Dendritic cell treated with granulocyte-macrophage colony-stimulating factor and Interleukin-4, amounts not matched to agents 40 ng/mL and 50 ng/mL, for 4 days (primary cell): Measurements from ENCODE around the gene ECHS1.
"Not testable (repeated sequence)": the region's sequence is repeated elsewhere in the genome, so short reads cannot be mapped to it uniquely, and the experiment has no call there.

Source experiments
- H3K27ac Mint-ChIP-seq: one replicate; pipeline ENCODE4 v1.8.0; 2022; ENCODE audit warnings: mild to moderate bottlenecking, mixed read lengths
- H3K27me3 Mint-ChIP-seq: one replicate; pipeline ENCODE4 v1.8.0; 2022; ENCODE audit warnings: mild to moderate bottlenecking, mixed read lengths
- H3K36me3 Mint-ChIP-seq: one replicate; pipeline ENCODE4 v1.8.0; 2022; ENCODE audit warnings: low read depth, mixed read lengths
- H3K4me1 Mint-ChIP-seq: one replicate; pipeline ENCODE4 v1.8.0; 2022; ENCODE audit warnings: low read depth, mixed read lengths
- H3K4me3 Mint-ChIP-seq: one replicate; pipeline ENCODE4 v1.8.0; 2022; ENCODE audit warnings: mild to moderate bottlenecking, moderate library complexity, mixed read lengths
- H3K9me3 Mint-ChIP-seq: one replicate; pipeline ENCODE4 v1.8.0; 2022; ENCODE audit warnings: mixed read lengths
- intact Hi-C: fragments of 100-400 bp; cut with micrococcal nuclease; formaldehyde crosslinking; loops from one replicate; pipeline ENCODE4 v1.15.0; 2022

The ECHS1 gene

GRCh38 chr10:133373174-133374090 is at the start of gene ECHS1:
ECHS1 (minus strand) TSS chr10:133373354; CDS start chr10:133373333, 21 bp downstream.
- intact Hi-C loops = loop anchor here (1.0 kb wide), 1 partner anchor 21 kb away; the partner anchor contains the start of gene MTG1
- no peaks in the 10 kb centered on the region for H3K27me3 Mint-ChIP-seq
- H3K9me3 Mint-ChIP-seq = no peaks in the 10 kb centered on the region
- peak within 1 kb of the TSS; percentile 93 for H3K27ac Mint-ChIP-seq
- H3K4me3 Mint-ChIP-seq = peak within 1 kb of the TSS; percentile 98
- H3K36me3 Mint-ChIP-seq = peaks cover 45% of the 10 kb centered on the region
- peaks cover 63% of the 10 kb centered on the region for H3K4me1 Mint-ChIP-seq

GRCh38 chr10:133422223-133422806 is 49.2 kb upstream of the ECHS1 start:
- intact Hi-C loops = no loop called here
- Mint-ChIP-seq H3K27ac (no peak overlapping the region), H3K4me3 (no peak overlapping the region), H3K36me3 (peaks cover 38% of the 10 kb centered on the region), H3K4me1 (peaks cover 8% of the 10 kb centered on the region), H3K27me3 (peaks cover 31% of the 10 kb centered on the region), H3K9me3 (no peaks in the 10 kb centered on the region)

GRCh38 chr10:133421336-133422222 is 48.4 kb upstream of the ECHS1 start:
- no peak overlapping the region for H3K27ac Mint-ChIP-seq
- no peaks in the 10 kb centered on the region for H3K9me3 Mint-ChIP-seq
- H3K36me3 Mint-ChIP-seq = peaks cover 38% of the 10 kb centered on the region
- H3K4me1 Mint-ChIP-seq = peaks cover 8% of the 10 kb centered on the region
- peaks cover 31% of the 10 kb centered on the region for H3K27me3 Mint-ChIP-seq
- intact Hi-C loops = no loop called here
- no peak overlapping the region for H3K4me3 Mint-ChIP-seq

- H3K36me3 Mint-ChIP-seq = peaks cover 45% of the 10 kb centered on the region
- intact Hi-C loops = no loop called here
- H3K9me3 Mint-ChIP-seq = peaks cover 5% of the 10 kb centered on the region
- H3K27ac Mint-ChIP-seq = no peak overlapping the region
- no peak overlapping the region for H3K4me3 Mint-ChIP-seq
- H3K27me3 Mint-ChIP-seq = peaks cover 31% of the 10 kb centered on the region
- peaks cover 8% of the 10 kb centered on the region for H3K4me1 Mint-ChIP-seq
Observed at GRCh38 chr10:133420579-133420978, 47.4 kb upstream of the ECHS1 start.

- intact Hi-C loops = no loop called here
- peaks cover 30% of the 10 kb centered on the region for H3K27me3 Mint-ChIP-seq
- peaks cover 51% of the 10 kb centered on the region for H3K36me3 Mint-ChIP-seq
- H3K27ac Mint-ChIP-seq = no peak overlapping the region
- H3K4me3 Mint-ChIP-seq = no peak overlapping the region
- H3K4me1 Mint-ChIP-seq = peaks cover 8% of the 10 kb centered on the region
- peaks cover 10% of the 10 kb centered on the region for H3K9me3 Mint-ChIP-seq
Observed at GRCh38 chr10:133420028-133420427, 46.9 kb upstream of the ECHS1 start.

- peaks cover 8% of the 10 kb centered on the region for H3K4me1 Mint-ChIP-seq
- peaks cover 29% of the 10 kb centered on the region for H3K27me3 Mint-ChIP-seq
- H3K36me3 Mint-ChIP-seq = peaks cover 57% of the 10 kb centered on the region
- intact Hi-C loops = no loop called here
- no peak overlapping the region for H3K4me3 Mint-ChIP-seq
- no peak overlapping the region for H3K27ac Mint-ChIP-seq
- peaks cover 17% of the 10 kb centered on the region for H3K9me3 Mint-ChIP-seq
Observed at GRCh38 chr10:133419211-133419950, 46.2 kb upstream of the ECHS1 start.

- Mint-ChIP-seq H3K4me1 (peaks cover 8% of the 10 kb centered on the region), H3K4me3 (no peak overlapping the region), H3K9me3 (peaks cover 24% of the 10 kb centered on the region), H3K27me3 (peaks cover 26% of the 10 kb centered on the region), H3K36me3 (peaks cover 67% of the 10 kb centered on the region), H3K27ac (no peak overlapping the region)
- intact Hi-C loops = no loop called here
Observed at GRCh38 chr10:133418289-133418993, 45.3 kb upstream of the ECHS1 start.

GRCh38 chr10:133415752-133416151 is 42.6 kb upstream of the ECHS1 start:
- Mint-ChIP-seq H3K36me3 (peaks cover 87% of the 10 kb centered on the region), H3K4me3 (no peak overlapping the region), H3K27ac (no peak overlapping the region), H3K27me3 (peaks cover 3% of the 10 kb centered on the region), H3K4me1 (no peaks in the 10 kb centered on the region), H3K9me3 (peaks cover 51% of the 10 kb centered on the region)
- intact Hi-C loops = no loop called here

GRCh38 chr10:133414401-133414800 is 41.2 kb upstream of the ECHS1 start:
- H3K4me1 Mint-ChIP-seq, H3K27ac Mint-ChIP-seq, H3K27me3 Mint-ChIP-seq, H3K4me3 Mint-ChIP-seq, intact Hi-C loops: not testable (repeated sequence)
- Mint-ChIP-seq H3K9me3 (peaks cover 64% of the 10 kb centered on the region), H3K36me3 (peaks cover 87% of the 10 kb centered on the region)

- Mint-ChIP-seq H3K27ac (no peak overlapping the region), H3K27me3 (no peaks in the 10 kb centered on the region), H3K36me3 (peaks cover 90% of the 10 kb centered on the region), H3K4me1 (peaks cover 6% of the 10 kb centered on the region), H3K4me3 (no peak overlapping the region), H3K9me3 (peaks cover 70% of the 10 kb centered on the region)
- intact Hi-C loops = no loop called here
Observed at GRCh38 chr10:133412381-133412711, 39.2 kb upstream of the ECHS1 start.

GRCh38 chr10:133411523-133412380 is 38.6 kb upstream of the ECHS1 start:
- Mint-ChIP-seq H3K9me3 (peaks cover 70% of the 10 kb centered on the region), H3K27ac (no peak overlapping the region), H3K4me3 (no peak overlapping the region), H3K4me1 (peaks cover 6% of the 10 kb centered on the region), H3K27me3 (no peaks in the 10 kb centered on the region), H3K36me3 (peaks cover 95% of the 10 kb centered on the region)
- intact Hi-C loops = no loop called here

GRCh38 chr10:133405844-133406527 is 32.8 kb upstream of the ECHS1 start:
- H3K4me3 Mint-ChIP-seq = no peak overlapping the region
- H3K27ac Mint-ChIP-seq = no peak overlapping the region
- H3K36me3 Mint-ChIP-seq = peaks cover 100% of the 10 kb centered on the region
- intact Hi-C loops = no loop called here
- H3K4me1 Mint-ChIP-seq = peaks cover 12% of the 10 kb centered on the region
- peaks cover 21% of the 10 kb centered on the region for H3K9me3 Mint-ChIP-seq
- H3K27me3 Mint-ChIP-seq = no peaks in the 10 kb centered on the region
